B cell (primary cell): ENCODE data around the gene ZNF41. TPM values are rescaled to one million over a fixed set of nuclear protein-coding genes. Genes with fewer than 3 reads are reported as not detected.
A peak's percentile ranks its signal among the peaks of the same experiment; 100 is the strongest.

Experiments used
- ATAC-seq: fragments of 200-7000 bp; cut with Tn5 transposase; one replicate; pipeline ENCODE4 v1.10.0; 2021; ENCODE audit warnings: low read depth, mild to moderate bottlenecking, moderate number of reproducible peaks, moderate library complexity
- CTCF ChIA-PET: fragments of 350-600 bp; sonication (Branson Sonifier 250); formaldehyde crosslinking; loops from one replicate; lab custom pipeline; 2021; ENCODE audit warnings: antibody characterized with exemption, inconsistent platforms; lab: Charles Lee
- POLR2A ChIA-PET: fragments of 350-600 bp; sonication (Branson Sonifier 250); formaldehyde crosslinking; loops from one replicate; lab custom pipeline; 2021; ENCODE audit warnings: antibody characterized with exemption; lab: Charles Lee
- DNase-seq: peaks from one replicate; pipeline ENCODE4 v3.0.0; 2013
- H2AFZ ChIP-seq: 2 replicates; pipeline ENCODE4 v1.6.1; 2012; ENCODE audit warnings: mild to moderate bottlenecking, low read depth, low read length; ENCODE audit not compliant: insufficient read depth, poor library complexity, severe bottlenecking
- H3K27ac ChIP-seq, 2 donors: 1 replicate in 1 of 2; 2 replicates in 1 of 2; pipeline ENCODE4 v1.5.1; 2012 to 2013; ENCODE audit warnings: low read length in 2 of 2, mild to moderate bottlenecking in 2 of 2, moderate library complexity in 1 of 2
- H3K27me3 ChIP-seq, 4 experiments: fragments of 200-600 bp in 1 of 4; sonication (generic) in 1 of 4; replicated peaks in 1 of 4; 1 replicate in 2 of 4; 2 replicates in 2 of 4; pipeline versions ENCODE4 v1.6.1 to v1.7.0; 2013 to 2016; ENCODE audit warnings: low read length in 3 of 4, mild to moderate bottlenecking in 2 of 4, mixed read lengths in 1 of 4, moderate library complexity in 1 of 4; ENCODE audit not compliant: insufficient read depth in 4 of 4, control insufficient read depth in 3 of 4; ENCODE audit errors: control extremely low read depth in 1 of 4
- H3K36me3 ChIP-seq, 2 experiments: replicated peaks in 1 of 2; 1 replicate in 1 of 2; 2 replicates in 1 of 2; pipeline versions ENCODE4 v1.6.1 to v1.7.1; 2013; ENCODE audit warnings: low read length in 1 of 2; ENCODE audit not compliant: insufficient read depth in 2 of 2, control insufficient read depth in 1 of 2; ENCODE audit errors: control extremely low read depth in 1 of 2, extremely low read depth in 1 of 2
- H3K4me1 ChIP-seq, 2 donors: fragments of 200-600 bp in 1 of 2; sonication (generic) in 1 of 2; 1 replicate in 1 of 2; 2 replicates in 1 of 2; pipeline versions ENCODE4 v1.5.1 to v1.6.1; 2013 to 2017; ENCODE audit warnings: low read length in 2 of 2; ENCODE audit not compliant: control insufficient read depth in 2 of 2, insufficient read depth in 2 of 2
- H3K4me2 ChIP-seq: replicated peaks from 2 replicates; pipeline ENCODE3; 2012; ENCODE audit warnings: mild to moderate bottlenecking, low read depth, low read length; ENCODE audit not compliant: poor library complexity, severe bottlenecking
- H3K4me3 ChIP-seq, 5 experiments: fragments of 200-600 bp in 1 of 5; sonication (generic) in 1 of 5; 1 replicate in 3 of 5; 2 replicates in 2 of 5; pipeline versions ENCODE4 v1.5.1 to v1.7.0; 2011 to 2016; ENCODE audit warnings: low read length in 4 of 5, mild to moderate bottlenecking in 4 of 5, low read depth in 2 of 5, control low read depth in 1 of 5, moderate library complexity in 1 of 5; ENCODE audit not compliant: insufficient read depth in 1 of 5; ENCODE audit errors: control extremely low read depth in 1 of 5, extremely low read depth in 1 of 5
- H3K79me2 ChIP-seq: fragments of 200-600 bp; sonication (generic); one replicate; pipeline ENCODE4 v1.6.0; 2016; ENCODE audit warnings: low read length; ENCODE audit not compliant: control insufficient read depth, insufficient read depth
- H3K9ac ChIP-seq: fragments of 200-600 bp; sonication (generic); 2 replicates; pipeline ENCODE4 v1.6.1; 2017; ENCODE audit warnings: mild to moderate bottlenecking, low read length, moderate library complexity
- H3K9me3 ChIP-seq, 3 donors: one replicate each; pipeline versions ENCODE4 v1.6.1 to v1.7.1; 2013; ENCODE audit warnings: low read length in 2 of 3; ENCODE audit not compliant: control insufficient read depth in 2 of 3, insufficient read depth in 1 of 3; ENCODE audit errors: control extremely low read depth in 1 of 3
- H4K20me1 ChIP-seq: 2 replicates; pipeline ENCODE4 v1.6.0; 2012; ENCODE audit warnings: mild to moderate bottlenecking, low read length; ENCODE audit not compliant: insufficient read depth, control insufficient read depth, poor library complexity, severe bottlenecking
- H3K27ac Mint-ChIP-seq: one replicate; pipeline ENCODE4 v1.8.0; 2021; ENCODE audit warnings: mixed read lengths
- H3K27me3 Mint-ChIP-seq: one replicate; pipeline ENCODE4 v1.8.0; 2021; ENCODE audit warnings: mixed read lengths
- H3K4me1 Mint-ChIP-seq: one replicate; pipeline ENCODE4 v1.8.0; 2021; ENCODE audit warnings: mixed read lengths
- H3K4me3 Mint-ChIP-seq: one replicate; pipeline ENCODE4 v1.8.0; 2021; ENCODE audit warnings: mixed read lengths
- H3K9me3 Mint-ChIP-seq: one replicate; pipeline ENCODE4 v1.8.0; 2022; ENCODE audit warnings: mixed read lengths; ENCODE audit not compliant: insufficient read depth
- CTCF ChIP-seq: fragments of 200-600 bp; IDR thresholded peaks from one replicate; pipeline ENCODE4 v1.8.0; 2022; ENCODE audit warnings: antibody characterized with exemption, mild to moderate bottlenecking
- EZH2 ChIP-seq: IDR thresholded peaks from 2 replicates; pipeline ENCODE4 v1.6.1; 2012; ENCODE audit warnings: borderline replicate concordance, low read depth, mild to moderate bottlenecking, moderate library complexity, low read length; ENCODE audit not compliant: insufficient read depth, poor library complexity, severe bottlenecking
- WGBS: methylation state at CpG from one replicate; pipeline ENCODE4 v1.1.5; 2013; ENCODE audit warnings: missing lambda C conversion rate; ENCODE audit not compliant: insufficient coverage; 5-methylcytosine and 5-hydroxymethylcytosine counted together
- intact Hi-C: fragments of 100-400 bp; cut with micrococcal nuclease; formaldehyde crosslinking; loops from one replicate; pipeline ENCODE4 v1.10.0; 2022
- polyA plus RNA-seq: library from polyadenylated mRNA; depleted of rRNA; stranded (reverse); fragments of >200 nt; gene quantifications from 2 replicates; pipeline ENCODE4 v1.2.3, GENCODE V29; 2012
- total RNA-seq, 2 donors: library from RNA; stranded (reverse); fragments of 120-200 nt in 1 of 2; gene quantifications; 1 replicate in 1 of 2; 2 replicates in 1 of 2; pipeline versions ENCODE4 v1.2.3 to v1.2.4, GENCODE V29; 2013 to 2022

The ZNF41 gene
- total and polyA plus RNA-seq, 2 donors (not counting 1 experiment from before 2014, with no cell fraction given): 5.5 to 17.4 TPM

GRCh38 chrX:47483306-47484268, 565 bp upstream of the ZNF41 start:
- intact Hi-C loops: loop anchor here (2.0 to 10.0 kb wide), 6 partner anchors 39 to 729 kb away; partner anchors contain the start of genes ARAF, ELK1, SLC9A7 and USP11
- H3K4me3 Mint-ChIP-seq: peak overlapping the region; percentile 91

More at GRCh38 chrX:47483306-47484268, 565 bp upstream of the ZNF41 start:
- H3K27me3 Mint-ChIP-seq: no peaks in the 10 kb centered on the region
- Histone ChIP-seq H3K4me2 (peak overlapping the region; percentile 76), H3K9ac (peak overlapping the region; percentile 70), H2AFZ (peak overlapping the region; percentile 79), H3K4me1 (peaks cover 4 to 30% of the 10 kb centered on the region in 2 donors), H3K27me3 (no peaks in the 10 kb centered on the region), H4K20me1 (no peaks in the 10 kb centered on the region), H3K36me3 (no peaks in the 10 kb centered on the region), H3K9me3 (no peaks in the 10 kb centered on the region), H3K4me3 (peak overlapping the region; percentile 47 to 77 (median 66)), H3K79me2 (peaks cover 32% of the 10 kb centered on the region), H3K27ac (peak overlapping the region; percentile 80 to 90)
- H3K4me1 Mint-ChIP-seq: peaks cover 34% of the 10 kb centered on the region
- ATAC-seq: no peak
- POLR2A ChIA-PET: no interaction called here
- peak; percentile 21 for DNase-seq
- CTCF ChIA-PET: interaction anchor here (1.7 kb wide), 1 partner anchor 40 kb away, joined by 5 read pairs; no protein-coding TSS in a partner anchor
- WGBS: 8% methylated on average over 10 of the region's 24 CpGs
- TF ChIP-seq CTCF (no peak), EZH2 (no peak)
- H3K9me3 Mint-ChIP-seq: no peaks in the 10 kb centered on the region
- peak overlapping the region; percentile 96 for H3K27ac Mint-ChIP-seq
